CD1c-positive myeloid dendritic cell (primary cell): ENCODE data around the gene KRT33B.
"Not testable (repeated sequence)": the region's sequence is repeated elsewhere in the genome, so short reads cannot be mapped to it uniquely, and the experiment has no call there.

Experiments
- DNase-seq: peaks from one replicate; pipeline ENCODE4 v3.0.0-alpha.2; 2016; ENCODE audit errors: extremely low spot score

The KRT33B gene

GRCh38 chr17:41393826-41394225, 24.2 kb upstream of the KRT33B start:
- DNase-seq = no peak

GRCh38 chr17:41393294-41393693, 23.7 kb upstream of the KRT33B start:
- no peak for DNase-seq

GRCh38 chr17:41392278-41392677, 22.7 kb upstream of the KRT33B start:
- DNase-seq = no peak

- no peak for DNase-seq
These were observed 21.9 kb upstream of the KRT33B start for GRCh38 chr17:41391535-41391934.

GRCh38 chr17:41390411-41390938, 20.9 kb upstream of the KRT33B start:
- no peak for DNase-seq

- no peak for DNase-seq
These were observed 18.1 kb upstream of the KRT33B start for GRCh38 chr17:41387670-41388069.

GRCh38 chr17:41386227-41386626, 16.6 kb upstream of the KRT33B start:
- no peak for DNase-seq

- DNase-seq = no peak
These were observed 14.1 kb upstream of the KRT33B start for GRCh38 chr17:41383690-41384089.

- DNase-seq = no peak
These were observed 12.8 kb upstream of the KRT33B start for GRCh38 chr17:41382394-41382793.

- DNase-seq = not testable (repeated sequence)
These were observed 12.3 kb upstream of the KRT33B start, which contains the start of gene KRT34 for GRCh38 chr17:41381943-41382342. TSS of gene KRT34 (minus strand) at chr17:41382306. CDS start at chr17:41382246, 60 bp downstream.

GRCh38 chr17:41380091-41380490, 10.5 kb upstream of the KRT33B start:
- DNase-seq = not testable (repeated sequence)

GRCh38 chr17:41377546-41377945, 7.9 kb upstream of the KRT33B start:
- DNase-seq = no peak

- DNase-seq = no peak
These were observed 590 bp downstream of the KRT33B start for GRCh38 chr17:41369023-41369422.

- no peak for DNase-seq
These were observed 2.1 kb downstream of the KRT33B start for GRCh38 chr17:41367426-41368075.

- DNase-seq = no peak
These were observed 3.5 kb downstream of the KRT33B start for GRCh38 chr17:41366070-41366469.

GRCh38 chr17:41363881-41364280, 5.7 kb downstream of the KRT33B start:
- no peak for DNase-seq

- no peak for DNase-seq
These were observed 9.2 kb downstream of the KRT33B start for GRCh38 chr17:41360296-41360995.

GRCh38 chr17:41354536-41354935, 15.1 kb downstream of the KRT33B start:
- peak; percentile 8 for DNase-seq

- DNase-seq = no peak
These were observed 16.8 kb downstream of the KRT33B start for GRCh38 chr17:41352597-41353366.

GRCh38 chr17:41351177-41351576, 18.4 kb downstream of the KRT33B start:
- no peak for DNase-seq

GRCh38 chr17:41350381-41350878, 19.2 kb downstream of the KRT33B start, which contains the start of gene KRT33A:
TSS of gene KRT33A (minus strand) at chr17:41350828. CDS start at chr17:41350767, 61 bp downstream.
- DNase-seq = not testable (repeated sequence)
